GM12878 (cell line): ENCODE data around the gene NCF4. TPM values are rescaled to one million over a fixed set of nuclear protein-coding genes. Genes with fewer than 3 reads are reported as not detected.

Experiments used
- ATAC-seq: fragments of 200-7000 bp; cut with Tn5 transposase; 3 replicates; pipeline ENCODE4 v1.9.1; 2020; ENCODE audit warnings: mild to moderate bottlenecking, moderate library complexity
- BruUV-seq: library from RNA; stranded (reverse); fragments of 400-500 nt; replicated peaks from 2 replicates; lab custom pipeline; 2021; lab: Mats Ljungman, UMichigan
- CTCF ChIA-PET: fragments of 300-600 bp; sonication (Branson Sonifier 250); formaldehyde crosslinking; extraction: SDS; loops from one replicate; lab custom pipeline; 2021; ENCODE audit warnings: inconsistent platforms; lab: Yijun Ruan, JAX
- POLR2A ChIA-PET: fragments of 350-600 bp; formaldehyde crosslinking; extraction: SDS; loops from one replicate; lab custom pipeline; 2021; ENCODE audit warnings: inconsistent platforms; lab: Charles Lee
- RAD21 ChIA-PET: fragments of 300-600 bp; sonication (Branson Sonifier 250); formaldehyde crosslinking; loops from one replicate; lab custom pipeline; 2023; ENCODE audit warnings: antibody characterized with exemption; ENCODE audit not compliant: unreplicated experiment; lab: Charles Lee
- SMC1A ChIA-PET: fragments of 300-600 bp; sonication (Branson Sonifier 250); formaldehyde crosslinking; loops from one replicate; lab custom pipeline; 2023; ENCODE audit not compliant: unreplicated experiment, uncharacterized antibody; lab: Charles Lee
- DNase-seq: peaks from one replicate; pipeline ENCODE4 v3.0.0-alpha.2; 2011; ENCODE audit warnings: low read depth, low spot score
- FAIRE-seq: peaks from 3 replicates; lab custom pipeline; 2011; peaks lifted over from hg19 to GRCh38; lab: Jason Lieb, UNC
- H2AFZ ChIP-seq: 2 replicates; pipeline ENCODE4 v1.6.0; 2011; ENCODE audit warnings: low read depth, low read length, control low read depth; ENCODE audit not compliant: control insufficient read depth
- H3K27ac ChIP-seq: 2 replicates; pipeline ENCODE4 v1.5.1; 2011; ENCODE audit warnings: control low read depth; ENCODE audit not compliant: control insufficient read depth, insufficient read depth
- H3K27me3 ChIP-seq, 2 experiments: replicated peaks in 1 of 2; 2 replicates each; pipeline versions ENCODE4 v1.6.0 to v1.6.1; 2011; ENCODE audit warnings: low read length in 1 of 2; ENCODE audit not compliant: control insufficient read depth in 2 of 2, insufficient read depth in 2 of 2
- H3K36me3 ChIP-seq, 2 experiments: 2 replicates each; pipeline ENCODE4 v1.5.1; 2011; ENCODE audit warnings: low read length in 1 of 2; ENCODE audit not compliant: control insufficient read depth in 2 of 2, insufficient read depth in 2 of 2
- H3K4me1 ChIP-seq: 2 replicates; pipeline ENCODE4 v1.6.1; 2011; ENCODE audit warnings: mild to moderate bottlenecking, low read length, moderate library complexity, mixed read lengths; ENCODE audit not compliant: control insufficient read depth, insufficient read depth
- H3K4me2 ChIP-seq: 2 replicates; pipeline ENCODE4 v1.6.0; 2011; ENCODE audit warnings: control low read depth; ENCODE audit not compliant: control insufficient read depth, insufficient read depth
- H3K4me3 ChIP-seq: fragments of 200-600 bp; sonication (generic); 2 replicates; pipeline ENCODE4 v1.5.1; 2016
- H3K79me2 ChIP-seq: 2 replicates; pipeline ENCODE4 v1.6.0; 2011; ENCODE audit warnings: low read length; ENCODE audit not compliant: control insufficient read depth, insufficient read depth
- H3K9ac ChIP-seq: 2 replicates; pipeline ENCODE4 v1.8.0; 2011; ENCODE audit warnings: low read length, control low read depth, mixed read lengths; ENCODE audit not compliant: control insufficient read depth, insufficient read depth
- H3K9me3 ChIP-seq: replicated peaks from 3 replicates; pipeline ENCODE4 v1.5.1; 2011; ENCODE audit warnings: mild to moderate bottlenecking, low read length; ENCODE audit not compliant: control insufficient read depth, insufficient read depth
- H4K20me1 ChIP-seq: 2 replicates; pipeline ENCODE4 v1.6.0; 2011; ENCODE audit not compliant: control insufficient read depth, insufficient read depth
- BCL11A ChIP-seq: IDR thresholded peaks from 2 replicates; pipeline ENCODE4 v1.6.1; 2011; ENCODE audit warnings: low read depth, low read length
- BRCA1 ChIP-seq: IDR thresholded peaks from 2 replicates; pipeline ENCODE4 v1.6.1; 2011; ENCODE audit warnings: low read depth, low read length, improper control_type of control experiment
- CREM ChIP-seq: IDR thresholded peaks from 2 replicates; pipeline ENCODE4 v1.6.1; 2014; ENCODE audit warnings: antibody characterized with exemption, low read depth
- E2F4 ChIP-seq: IDR thresholded peaks from 2 replicates; pipeline ENCODE4 v1.6.1; 2012; ENCODE audit warnings: low read depth, low read length, improper control_type of control experiment
- EGR1 ChIP-seq, 2 experiments: IDR thresholded peaks; 1 replicate in 1 of 2; 2 replicates in 1 of 2; pipeline ENCODE4 v1.6.1; 2011 to 2012; ENCODE audit warnings: low read depth in 2 of 2, low read length in 2 of 2, borderline replicate concordance in 1 of 2, mild to moderate bottlenecking in 1 of 2, moderate library complexity in 1 of 2
- EZH2 ChIP-seq: IDR thresholded peaks from 2 replicates; pipeline ENCODE4 v1.6.1; 2012; ENCODE audit warnings: low read depth, mild to moderate bottlenecking, control low read depth, inconsistent platforms, low read length, borderline replicate concordance; ENCODE audit not compliant: control insufficient read depth
- IRF5 ChIP-seq: fragments of 450-650 bp; IDR thresholded peaks from 2 replicates; pipeline ENCODE4 v1.6.1; 2017; ENCODE audit warnings: borderline replicate concordance
- JUNB ChIP-seq: IDR thresholded peaks from 2 replicates; pipeline ENCODE4 v1.6.1; 2016; ENCODE audit warnings: antibody characterized with exemption, mild to moderate bottlenecking
- NFYB ChIP-seq: IDR thresholded peaks from 2 replicates; pipeline ENCODE4 v1.6.1; 2011; ENCODE audit warnings: low read depth, mild to moderate bottlenecking, low read length, improper control_type of control experiment, moderate library complexity; ENCODE audit not compliant: insufficient read depth
- RBBP5 ChIP-seq: fragments of 200-600 bp; sonication (generic); conservative IDR thresholded peaks from 2 replicates; pipeline ENCODE4 v1.6.1; 2016
- SRF ChIP-seq, 2 experiments: IDR thresholded peaks; 2 replicates each; pipeline ENCODE4 v1.6.1; 2011; ENCODE audit warnings: low read depth in 2 of 2, low read length in 2 of 2, mild to moderate bottlenecking in 1 of 2, moderate library complexity in 1 of 2
- TCF7 ChIP-seq: IDR thresholded peaks from 2 replicates; pipeline ENCODE4 v1.6.1; 2014; ENCODE audit warnings: antibody characterized with exemption, borderline replicate concordance
- ZNF24 ChIP-seq: fragments of 450-650 bp; IDR thresholded peaks from 2 replicates; pipeline ENCODE4 v1.6.1; 2017; ENCODE audit warnings: antibody characterized with exemption, mild to moderate bottlenecking
- ZNF592 ChIP-seq: fragments of 450-650 bp; IDR thresholded peaks from 2 replicates; pipeline ENCODE4 v1.6.1; 2017; ENCODE audit warnings: mild to moderate bottlenecking, moderate library complexity
- WGBS: methylation state at CpG from one replicate; pipeline ENCODE4 v1.1.6; 2016; ENCODE audit warnings: low lambda C conversion rate; ENCODE audit not compliant: insufficient replicate concordance, insufficient coverage; ENCODE audit errors: missing lambda C conversion rate; 5-methylcytosine and 5-hydroxymethylcytosine counted together
- in situ Hi-C: fragments of 300-500 bp; cut with MboI; formaldehyde crosslinking; loops from 9 replicates; pipeline ENCODE4 v1.14.3; 2018; ENCODE audit warnings: mixed read lengths
- intact Hi-C: fragments of 100-400 bp; cut with micrococcal nuclease; formaldehyde crosslinking; loops from one replicate; pipeline ENCODE4 v1.14.2; 2022; ENCODE audit not compliant: unreplicated experiment
- polyA plus RNA-seq, 11 experiments: library from polyadenylated mRNA; depleted of rRNA in 4 of 11; unstranded in 6 of 11; stranded (reverse) in 5 of 11; fragments of >200 nt; fragmentation: Nextera tagmentation in 4 of 11; fragmentation: Illumina TruSeq in 1 of 11; extraction: Ambion mirVana in 4 of 11; extraction: Trizol in 1 of 11; gene quantifications; 1 replicate in 1 of 11; 2 replicates in 10 of 11; pipeline versions ENCODE4 v1.2.1 to v1.2.3, GENCODE V29; 2011 to 2016; ENCODE audit warnings: inconsistent platforms in 2 of 11, missing spikeins in 2 of 11, low read depth in 1 of 11
- total RNA-seq, 4 experiments: library from RNA; depleted of rRNA in 3 of 4; stranded (reverse); fragments of >200 nt in 3 of 4; fragmentation: Illumina TruSeq in 1 of 4; extraction: Trizol in 1 of 4; gene quantifications; 2 replicates each; pipeline versions ENCODE4 v1.2.1 to v1.2.3, GENCODE V29; 2013 to 2021

The NCF4 gene
- total and polyA plus RNA-seq, 10 of the 15 experiments (the other 5 are each of a cell fraction or from before 2014, with no cell fraction given) = 22.9 to 136 (median 72.5) TPM

GRCh38 chr22:36818010-36818642 is 42.7 kb upstream of the NCF4 start:
- no peak for TF ChIP-seq JUNB
- TF ChIP-seq BCL11A = no peak
- no peak for TF ChIP-seq SRF (IDR thresholded peaks at IDR 0.05; ENCODE audit: low read depth in 2 of 2, low read length in 2 of 2)
- no peak for TF ChIP-seq EZH2
- no peak for TF ChIP-seq NFYB
- no peak for TF ChIP-seq TCF7
- no peak for TF ChIP-seq RBBP5
- no peak for TF ChIP-seq EGR1 (IDR thresholded peaks at IDR 0.05; ENCODE audit: borderline replicate concordance in 1 of 2, low read depth in 2 of 2, low read length in 2 of 2)
- TF ChIP-seq ZNF592 = no peak
- no peak for TF ChIP-seq BRCA1
- TF ChIP-seq IRF5 = no peak
- no peak for TF ChIP-seq ZNF24
- no peak for TF ChIP-seq CREM
- TF ChIP-seq E2F4 = no peak
- Histone ChIP-seq H3K4me1 (no peaks in the 10 kb centered on the region), H3K36me3 (no peaks in the 10 kb centered on the region), H2AFZ (no peak overlapping the region), H3K4me3 (no peak overlapping the region), H3K9me3 (no peaks in the 10 kb centered on the region), H3K79me2 (no peaks in the 10 kb centered on the region), H4K20me1 (no peaks in the 10 kb centered on the region), H3K9ac (no peak overlapping the region), H3K4me2 (no peak overlapping the region), H3K27me3 (peaks cover 20 to 23% of the 10 kb centered on the region in 2 experiments), H3K27ac (no peak overlapping the region)
- ChIA-PET SMC1A (no interaction called here), POLR2A (no interaction called here), RAD21 (interaction anchor here (1.2 kb wide), 1 partner anchor 160 kb away, joined by 3 read pairs; no protein-coding TSS in a partner anchor), CTCF (no interaction called here)
- no peak for DNase-seq
- intact Hi-C loops = no loop called here
- no TSS peak for BruUV-seq
- FAIRE-seq = peak; percentile 13
- in situ Hi-C loops = no loop called here
- no peak for ATAC-seq
- 37% methylated on average over 6 of the region's 6 CpGs for WGBS
